A673 (cell line): ENCODE results near the gene RAMP1.

Experiments
- CTCF ChIP-seq: fragments of 300-800, 200-600 bp; sonication (generic); conservative IDR thresholded peaks from 2 replicates; pipeline ENCODE4 v1.5.1; 2017; ENCODE audit warnings: low read depth, mild to moderate bottlenecking, antibody characterized with exemption, low read length, moderate library complexity, mixed read lengths
- EZH2 ChIP-seq: fragments of 200-600 bp; sonication (generic); IDR thresholded peaks from 2 replicates; pipeline ENCODE4 v1.6.1; 2017; ENCODE audit warnings: borderline replicate concordance, low read depth, mild to moderate bottlenecking, mixed read lengths, antibody characterized with exemption, low read length; ENCODE audit not compliant: poor library complexity, severe bottlenecking

GRCh38 chr2:237869343-237870102 is 10.1 kb downstream of the RAMP1 start:
- TF ChIP-seq CTCF (no peak), EZH2 (no peak)
